ENCODE results near the gene COMTD1. TPM values are rescaled to one million over a fixed set of nuclear protein-coding genes. Genes with fewer than 3 reads are reported as not detected.

Gene COMTD1
- total RNA-seq: 10 to 100 TPM; 14.3 to 88.7 (median 22.1) TPM
- long read RNA-seq, transcript COMTD1-201 (7 exons, 976 nt): major isoform, 6 of 7 reads
- long read RNA-seq, partial matches to known transcripts: 0 of 7 reads
- long read RNA-seq, other reads (novel, unspliced or antisense): 1 of 7 reads

DNA sequence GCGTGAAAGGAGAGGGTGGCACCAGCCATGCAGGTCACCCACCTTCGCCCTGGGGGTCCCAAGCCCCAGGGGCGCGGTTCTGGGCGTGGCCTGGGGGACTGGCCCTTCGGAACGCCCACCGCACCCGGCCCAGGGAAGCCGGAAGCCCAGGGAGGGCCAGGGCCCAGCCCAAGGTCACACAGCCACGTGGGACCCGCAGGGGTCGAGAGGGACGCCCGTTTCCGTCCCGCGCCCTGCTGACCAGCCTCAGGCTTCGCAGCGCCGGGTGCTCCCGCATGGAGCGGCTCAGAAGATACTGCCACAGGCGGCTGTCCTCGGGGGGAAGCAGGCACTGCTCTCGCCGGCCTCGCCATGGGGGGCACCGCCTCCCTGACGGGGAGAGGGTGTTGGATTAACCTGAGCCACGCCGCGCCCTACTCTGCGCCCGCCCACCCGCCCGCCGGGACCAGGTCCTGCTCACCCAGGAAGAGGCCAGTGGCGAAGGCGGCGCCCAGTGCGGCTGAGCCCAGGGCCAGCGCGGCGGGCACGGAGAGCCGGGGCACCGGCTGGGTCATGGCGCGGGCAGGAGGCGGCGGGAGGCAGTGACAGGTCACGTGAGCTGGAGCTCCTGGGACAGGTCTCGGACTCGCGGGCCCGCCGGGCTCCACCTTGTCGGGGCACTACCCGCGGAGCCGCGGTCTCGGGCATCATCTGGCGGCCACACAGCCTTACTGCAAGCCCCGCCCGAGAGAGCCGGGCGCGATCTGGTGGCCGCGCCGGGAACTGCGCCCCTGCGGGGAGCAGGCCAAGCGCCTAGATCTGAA is at the start of gene COMTD1:
Gene COMTD1, minus strand, starts transcription at position 583 of the 803 bp plus-strand sequence. Its CDS starts 29 bp downstream, at position 554.
- Histone ChIP-seq H3K27me3 (no peaks in the 10 kb centered on the region), H3K36me3 (peaks cover 0 to 15% (median 9%) of the 10 kb centered on the region in 4 donors), H3K9me3 (no peaks in the 10 kb centered on the region), H3K27ac (peak within 1 kb of the TSS; percentile 53 to 63 (median 63)), H3K4me3 (peak within 1 kb of the TSS; percentile 63 to 88 (median 84)), H3K4me1 (peaks cover 0 to 18% (median 5%) of the 10 kb centered on the region in 4 donors)
- ATAC-seq (peak; percentile 79 to 88 (median 84)), DNase-seq (peak; percentile 97 to 99 (median 98))
- WGBS (ENCODE audit: insufficient coverage, low coverage, low lambda C conversion rate, missing lambda C conversion rate): 2% methylated on average over 9 of the region's 76 CpGs
- TF ChIP-seq POLR2A (IDR thresholded peaks at IDR 0.05) (no peak), CTCF (IDR thresholded peaks at IDR 0.05) (peak; percentile 100)
- intact Hi-C loops (cut with DNase I): loop anchor here (10.0 kb wide), 2 partner anchors 51 to 131 kb away; a partner anchor contains a TSS

- intact Hi-C loops (cut with DNase I): no loop called here
- peak in 2 of 4 donors; percentile 14 to 16 for ATAC-seq
- Histone ChIP-seq H3K4me1 (no peaks in the 10 kb centered on the region), H3K4me3 (no peak overlapping the region), H3K27me3 (no peaks in the 10 kb centered on the region), H3K36me3 (no peaks in the 10 kb centered on the region), H3K27ac (no peak overlapping the region), H3K9me3 (no peaks in the 10 kb centered on the region)
- peak in 1 of 3 donors; percentile 20 for DNase-seq
- WGBS (ENCODE audit: insufficient coverage, low coverage, low lambda C conversion rate, missing lambda C conversion rate): 53% methylated on average over 9 of the region's 12 CpGs
- TF ChIP-seq POLR2A (IDR thresholded peaks at IDR 0.05): no peak
- no peak for TF ChIP-seq CTCF (IDR thresholded peaks at IDR 0.05)
Measured at GRCh38 chr10:75283671-75284470, 48.1 kb upstream of the COMTD1 start.

DNA sequence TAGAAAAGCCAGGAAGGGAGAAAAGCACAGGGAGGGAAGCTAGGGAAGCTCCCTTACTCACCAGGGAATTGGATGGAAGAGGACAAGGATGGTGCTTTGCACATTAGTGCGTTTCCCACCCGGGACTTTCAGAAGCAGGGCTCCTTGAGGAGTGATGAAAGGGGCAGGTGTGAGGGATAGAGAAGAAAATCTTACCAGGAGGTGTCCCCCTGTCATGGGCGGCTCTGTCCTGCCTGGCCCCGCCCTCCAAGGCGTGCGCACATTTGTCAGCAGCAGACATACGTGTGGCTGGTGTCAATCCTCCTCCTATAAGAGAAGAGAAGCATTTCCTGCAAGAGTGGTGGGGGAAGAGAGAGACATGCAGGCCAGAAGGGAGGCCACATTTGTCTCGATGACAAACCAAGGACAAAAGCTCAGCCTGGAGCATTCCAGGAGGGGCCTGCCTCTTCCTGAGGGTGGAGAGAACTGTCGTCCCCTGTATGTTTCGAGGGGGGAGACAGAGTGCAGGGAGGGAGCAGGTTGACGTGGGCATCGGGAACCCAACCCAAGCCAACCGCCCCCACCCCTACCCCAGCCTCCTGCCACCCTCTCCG is 47.4 kb upstream of the COMTD1 start:
- TF ChIP-seq POLR2A (IDR thresholded peaks at IDR 0.05) (no peak), CTCF (IDR thresholded peaks at IDR 0.05) (no peak)
- ATAC-seq: peak in 2 of 4 donors; percentile 22 to 42
- no peaks in the 10 kb centered on the region for H3K9me3 ChIP-seq
- H3K36me3 ChIP-seq: no peaks in the 10 kb centered on the region
- H3K27me3 ChIP-seq: no peaks in the 10 kb centered on the region
- no peak overlapping the region for H3K27ac ChIP-seq
- DNase-seq: peak in 1 of 3 donors; percentile 34
- intact Hi-C loops (cut with DNase I): no loop called here
- 44% methylated on average over 8 of the region's 14 CpGs for WGBS (ENCODE audit: insufficient coverage, low coverage, low lambda C conversion rate, missing lambda C conversion rate)
- no peaks in the 10 kb centered on the region for H3K4me1 ChIP-seq
- H3K4me3 ChIP-seq: no peak overlapping the region

DNA sequence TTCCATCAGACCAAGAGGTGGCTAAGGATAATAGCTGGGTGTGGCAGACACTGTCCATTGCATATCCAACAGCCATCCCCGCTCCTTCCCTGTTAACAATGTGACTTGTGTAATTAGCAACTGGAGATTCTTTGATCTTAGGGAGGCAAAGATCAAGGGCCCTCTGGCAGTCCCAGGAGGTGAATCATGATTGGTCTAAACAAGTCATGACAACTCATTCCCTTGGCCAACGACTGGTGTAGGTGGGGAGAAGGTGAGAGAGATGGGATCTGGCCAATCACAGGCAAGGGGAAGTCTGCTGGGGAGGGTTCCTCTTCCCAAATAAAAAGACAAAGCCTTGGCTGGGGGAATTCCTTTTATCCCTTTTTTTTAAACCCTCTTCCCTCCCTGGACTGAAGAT is 46.2 kb upstream of the COMTD1 start:
- no peaks in the 10 kb centered on the region for H3K9me3 ChIP-seq
- DNase-seq (no peak), ATAC-seq (no peak)
- TF ChIP-seq CTCF (IDR thresholded peaks at IDR 0.05) (no peak), POLR2A (IDR thresholded peaks at IDR 0.05) (no peak)
- WGBS (ENCODE audit: insufficient coverage, low coverage, low lambda C conversion rate, missing lambda C conversion rate): 0% methylated on average over 1 of the region's 2 CpGs
- no peaks in the 10 kb centered on the region for H3K4me1 ChIP-seq
- intact Hi-C loops (cut with DNase I): no loop called here
- H3K4me3 ChIP-seq: no peak overlapping the region
- no peaks in the 10 kb centered on the region for H3K36me3 ChIP-seq
- no peaks in the 10 kb centered on the region for H3K27me3 ChIP-seq
- no peak overlapping the region for H3K27ac ChIP-seq

Data from right lobe of liver (tissue), 6 donors.